GM19324 (cell line): ENCODE results near the gene HLA-G.
"Not testable (repeated sequence)": the region's sequence is repeated elsewhere in the genome, so short reads cannot be mapped to it uniquely, and the experiment has no call there.

ENCODE experiments used
- ATAC-seq: cut with Tn5 transposase; IDR thresholded peaks from one replicate; pipeline ENCODE4 v1.9.1; 2021; ENCODE audit warnings: mild to moderate bottlenecking, moderate library complexity; ENCODE audit not compliant: unreplicated experiment, low FRiP score

HLA-G gene

DNA sequence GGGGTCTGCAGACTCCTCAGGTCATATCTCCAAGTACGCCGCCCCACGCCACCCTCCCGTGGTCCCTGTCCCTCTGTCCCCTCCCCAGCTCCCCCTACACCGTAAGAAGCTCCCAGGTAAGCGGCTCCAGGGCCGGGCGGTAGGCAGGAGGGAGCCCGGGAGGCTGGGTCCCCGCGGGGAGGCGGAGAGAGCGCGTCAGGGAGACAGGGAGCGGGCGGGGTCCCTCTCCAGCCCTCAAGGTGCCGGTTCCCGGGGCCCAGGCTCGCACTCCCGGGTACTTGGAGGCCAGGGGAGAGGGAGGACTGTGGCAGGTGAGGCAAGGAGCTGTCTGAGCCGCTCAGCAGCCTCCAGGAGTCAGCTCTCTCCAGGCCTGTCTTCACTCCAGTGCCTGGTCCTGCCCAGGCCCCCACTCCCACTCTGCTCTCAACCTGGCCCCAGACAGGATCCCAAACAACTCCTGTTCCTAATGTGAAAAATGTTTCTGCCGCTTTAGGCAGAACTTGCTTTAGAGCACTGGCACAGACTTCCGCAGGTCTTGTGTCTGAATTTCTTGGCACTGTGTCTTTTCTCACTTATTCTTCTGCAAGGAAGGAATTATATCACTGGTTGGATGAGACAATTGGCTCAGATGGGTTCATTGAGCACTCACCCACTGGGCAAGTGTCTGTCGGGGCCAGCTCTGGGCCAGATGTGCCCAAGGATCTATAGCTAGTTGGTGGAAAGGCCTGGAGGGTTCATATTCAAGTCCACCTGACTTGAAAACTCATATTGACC is 36.6 kb downstream of the HLA-G start:
- ATAC-seq = no peak

- no peak for ATAC-seq
Observed at GRCh38 chr6:29865631-29866030, 38.0 kb downstream of the HLA-G start.

DNA sequence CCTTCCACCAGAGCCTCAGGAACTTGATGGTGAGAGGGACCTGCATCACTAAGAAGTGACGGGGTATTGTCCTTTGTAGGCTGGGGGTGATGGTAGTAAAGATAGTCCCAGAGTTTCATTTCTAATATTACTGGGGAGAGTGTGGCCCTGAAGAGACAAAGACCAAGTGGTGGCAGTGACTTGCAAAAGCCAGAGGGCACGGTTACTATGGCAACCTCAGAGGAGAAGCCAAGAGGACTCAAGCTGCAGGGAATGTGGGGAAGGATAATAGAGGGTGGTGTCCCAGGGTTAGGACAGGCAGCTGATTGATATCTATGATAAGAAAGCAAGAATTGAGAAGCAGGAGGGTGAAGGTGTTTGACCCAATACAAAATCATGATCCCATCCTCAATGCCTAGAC is 42.5 kb downstream of the HLA-G start:
- no peak for ATAC-seq

DNA sequence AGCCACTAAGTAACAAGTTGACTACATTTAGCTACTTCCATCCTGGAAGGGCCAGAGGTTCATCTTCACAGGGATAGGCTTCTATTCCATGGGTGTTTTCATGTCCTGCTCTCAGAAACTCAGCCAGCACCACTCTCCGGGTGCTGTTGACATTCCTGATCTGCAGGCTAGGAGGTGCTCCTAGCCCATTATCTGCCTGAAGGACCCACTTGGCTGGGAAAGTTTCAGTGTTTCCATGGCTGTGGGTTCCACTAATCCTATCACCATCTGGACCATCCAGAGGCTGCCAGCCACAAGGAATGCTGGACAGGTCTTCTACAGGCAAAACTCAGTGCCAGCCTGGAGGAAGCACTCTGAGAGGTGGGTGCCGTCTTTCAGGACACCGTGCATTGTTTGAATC is 45.2 kb downstream of the HLA-G start:
- ATAC-seq = no peak

GRCh38 chr6:29875257-29875656 is 47.6 kb downstream of the HLA-G start:
- ATAC-seq = no peak

GRCh38 chr6:29875734-29876133 is 48.1 kb downstream of the HLA-G start:
- ATAC-seq = not testable (repeated sequence)
